Ovary (tissue), 3 donors: ENCODE measurements around the gene CYP27B1.

Experiments
- EP300 ChIP-seq: sonication (generic); formaldehyde crosslinking; IDR thresholded peaks from one replicate; pipeline ENCODE4 v1.6.1; 2017; ENCODE audit warnings: antibody characterized with exemption
- POLR2A ChIP-seq: fragments of 450-650 bp; IDR thresholded peaks from one replicate; pipeline ENCODE4 v1.6.1; 2017; ENCODE audit warnings: antibody characterized with exemption, mild to moderate bottlenecking, moderate library complexity
- TF ChIP-seq, protein P1 (sequence below), 3 donors: fragments of 450-650 bp in 2 of 3; fragments of 200-600 bp in 1 of 3; IDR thresholded peaks; one replicate each; pipeline versions ENCODE4 v1.5.1 to v1.8.0; 2016 to 2022; ENCODE audit warnings: antibody characterized with exemption in 3 of 3, mild to moderate bottlenecking in 1 of 3
- donor health status: DM: no; HTN: no; CAD: no.

DNA sequence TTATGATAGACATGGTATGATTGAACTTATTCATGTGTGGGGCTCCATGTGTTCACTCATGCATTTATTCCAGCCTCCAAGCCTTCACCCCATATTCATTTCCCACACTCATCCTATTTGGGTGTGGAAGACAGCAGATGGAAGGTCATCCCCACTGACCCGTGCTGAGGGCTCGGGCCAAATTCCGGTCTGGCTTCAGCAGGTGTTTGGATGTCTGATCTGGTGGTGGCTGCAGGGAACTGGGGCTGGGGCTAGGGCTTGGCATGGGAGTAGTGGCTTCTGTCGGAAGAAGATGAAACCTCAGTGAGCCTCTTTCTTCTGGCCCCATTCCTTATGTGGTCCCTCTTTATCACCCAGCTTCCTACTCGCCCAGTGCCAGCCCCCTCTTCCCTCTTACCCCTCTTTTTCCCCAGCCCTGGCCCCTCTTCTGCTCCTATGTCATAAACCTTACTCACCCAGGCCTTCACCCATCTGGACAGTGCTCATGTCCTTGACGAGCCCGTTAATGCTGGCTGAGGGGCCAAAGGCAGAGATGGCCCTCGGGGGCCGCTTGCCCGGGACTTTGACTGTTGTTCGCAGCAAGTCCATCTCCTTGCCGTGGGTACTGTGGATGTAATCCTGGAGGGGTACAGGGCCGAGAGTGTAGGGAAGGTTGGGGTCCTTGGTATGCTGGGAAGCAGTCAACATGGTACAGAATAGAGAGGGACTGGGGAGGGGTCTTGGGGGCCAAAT lies 36.4 kb downstream of the CYP27B1 start:
- TF ChIP-seq, protein P1, sequence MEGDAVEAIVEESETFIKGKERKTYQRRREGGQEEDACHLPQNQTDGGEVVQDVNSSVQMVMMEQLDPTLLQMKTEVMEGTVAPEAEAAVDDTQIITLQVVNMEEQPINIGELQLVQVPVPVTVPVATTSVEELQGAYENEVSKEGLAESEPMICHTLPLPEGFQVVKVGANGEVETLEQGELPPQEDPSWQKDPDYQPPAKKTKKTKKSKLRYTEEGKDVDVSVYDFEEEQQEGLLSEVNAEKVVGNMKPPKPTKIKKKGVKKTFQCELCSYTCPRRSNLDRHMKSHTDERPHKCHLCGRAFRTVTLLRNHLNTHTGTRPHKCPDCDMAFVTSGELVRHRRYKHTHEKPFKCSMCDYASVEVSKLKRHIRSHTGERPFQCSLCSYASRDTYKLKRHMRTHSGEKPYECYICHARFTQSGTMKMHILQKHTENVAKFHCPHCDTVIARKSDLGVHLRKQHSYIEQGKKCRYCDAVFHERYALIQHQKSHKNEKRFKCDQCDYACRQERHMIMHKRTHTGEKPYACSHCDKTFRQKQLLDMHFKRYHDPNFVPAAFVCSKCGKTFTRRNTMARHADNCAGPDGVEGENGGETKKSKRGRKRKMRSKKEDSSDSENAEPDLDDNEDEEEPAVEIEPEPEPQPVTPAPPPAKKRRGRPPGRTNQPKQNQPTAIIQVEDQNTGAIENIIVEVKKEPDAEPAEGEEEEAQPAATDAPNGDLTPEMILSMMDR (IDR thresholded peaks at IDR 0.05), result no peak
- TF ChIP-seq EP300 (no peak), POLR2A (no peak)
